ENCODE data around the gene IMMT.
A peak's percentile ranks its signal among the peaks of the same experiment; 100 is the strongest.
"Not testable (repeated sequence)": the region's sequence is repeated elsewhere in the genome, so short reads cannot be mapped to it uniquely, and the experiment has no call there.

The IMMT gene

DNA sequence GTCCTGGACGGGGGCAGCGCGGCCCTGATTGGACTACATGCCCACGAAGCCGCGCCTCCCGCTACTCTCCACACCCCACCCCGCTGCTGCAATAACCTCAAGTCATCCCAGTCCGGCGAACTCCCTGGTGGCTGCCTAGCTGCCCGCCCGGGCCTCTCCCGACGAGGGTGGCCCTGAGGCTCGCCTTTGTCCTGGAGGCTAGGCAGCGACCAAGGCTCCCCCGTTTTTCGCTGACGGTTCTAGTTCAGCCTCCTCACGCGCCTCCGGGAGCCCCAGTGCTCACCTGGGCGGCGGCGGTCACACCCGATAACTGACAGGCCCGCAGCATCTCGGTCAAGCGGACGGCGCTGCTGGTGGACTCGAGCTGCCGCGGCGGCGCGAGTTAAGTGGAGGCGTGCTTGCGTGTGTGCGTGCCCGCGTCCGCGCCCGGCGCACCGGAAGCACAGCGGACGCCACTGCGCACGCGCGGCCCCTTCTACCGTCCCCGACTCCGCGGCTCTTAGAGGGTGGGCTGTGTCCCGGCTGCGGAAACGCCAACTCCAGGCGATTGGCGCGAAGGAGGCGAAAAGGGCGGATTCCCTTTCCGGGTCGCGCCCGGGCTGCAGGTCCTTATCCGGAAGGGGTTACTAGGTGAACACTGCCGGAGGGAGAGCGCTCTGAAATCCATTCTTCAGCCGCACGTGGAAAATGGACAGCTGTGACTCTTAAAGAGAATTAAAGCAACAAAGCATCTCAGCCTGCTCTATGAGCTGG is at the start of gene IMMT:
Gene IMMT (minus strand): TSS at position 408 of the 753 bp plus-strand sequence. CDS start 80 bp downstream, at position 328.
- peak; percentile 86 for DNase-seq

DNA sequence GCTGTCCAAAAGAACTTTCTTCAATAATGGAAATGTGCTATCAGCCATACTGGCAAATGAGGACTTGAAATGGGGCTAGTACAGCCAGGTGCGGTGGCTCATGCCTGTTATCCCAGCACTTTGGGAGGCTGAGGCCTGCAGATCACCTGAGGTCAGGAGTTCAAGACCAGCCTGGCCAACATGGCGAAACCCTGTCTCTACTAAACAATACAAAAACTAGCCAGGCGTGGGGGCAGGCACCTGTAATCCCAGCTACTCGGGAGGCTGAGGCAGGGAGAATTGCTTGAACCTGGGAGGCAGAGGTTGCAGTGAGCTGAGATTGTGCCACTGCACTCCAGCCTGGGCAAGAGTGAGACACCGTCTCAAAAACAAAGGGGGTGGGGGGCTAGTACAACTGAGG is 49.5 kb upstream of the IMMT start:
- not testable (repeated sequence) for DNase-seq

DNA sequence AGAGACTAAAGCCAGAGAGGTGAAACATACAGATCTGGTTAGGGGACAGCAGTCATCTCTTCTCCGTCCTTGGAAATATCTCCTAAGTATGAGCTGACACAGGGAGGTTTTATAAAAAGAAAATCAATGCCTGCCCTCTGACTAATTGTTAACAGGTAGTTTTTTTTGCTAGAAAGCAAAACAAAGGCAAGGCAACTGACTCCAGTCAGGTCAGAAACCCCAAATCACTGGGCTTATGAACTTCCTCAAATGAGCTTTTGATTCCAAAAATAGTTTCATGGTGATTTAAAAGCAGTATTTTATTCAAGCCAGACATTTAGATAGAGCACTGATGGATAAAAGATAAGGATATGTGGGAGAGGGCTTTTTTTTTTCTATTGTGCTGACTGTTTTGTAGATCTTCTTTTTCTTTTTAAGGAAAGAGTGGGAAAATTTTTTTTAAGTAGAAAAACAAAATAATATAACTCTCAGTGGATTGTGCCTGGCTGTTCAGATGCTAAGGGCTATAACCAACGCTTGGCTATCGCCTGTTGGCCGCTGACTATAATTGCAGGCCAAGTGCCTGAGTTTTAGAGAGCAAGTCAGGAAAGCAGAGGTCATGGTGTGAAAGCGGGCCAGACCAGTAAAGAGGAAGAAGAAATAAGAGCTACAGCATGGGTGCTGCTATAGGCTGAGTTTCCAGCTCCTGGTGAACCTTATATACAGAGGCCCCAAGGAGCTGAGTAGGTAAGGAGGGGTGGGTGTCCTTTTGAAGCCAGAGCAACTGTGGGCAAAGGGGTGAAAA is 48.9 kb upstream of the IMMT start:
- DNase-seq = no peak

DNA sequence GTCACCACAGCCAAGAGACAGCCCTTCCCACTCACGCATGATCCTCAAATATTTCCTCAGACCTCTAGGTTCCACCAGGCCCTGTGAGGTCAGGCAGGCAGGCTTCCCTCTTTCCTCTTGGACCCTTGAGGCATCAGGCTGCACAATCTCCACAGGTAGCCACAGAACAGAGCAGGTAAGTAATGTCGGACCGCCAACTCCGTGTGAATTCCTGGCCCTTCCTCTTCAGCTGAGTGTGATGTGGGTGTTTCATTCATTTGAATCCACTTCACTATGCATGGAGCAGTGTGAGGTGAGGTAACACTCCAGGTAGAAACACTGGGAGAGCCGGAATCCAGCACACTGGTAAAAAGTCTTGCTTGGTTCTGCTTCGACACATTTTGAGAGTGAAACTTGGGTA is 48.0 kb upstream of the IMMT start:
- no peak for DNase-seq

DNA sequence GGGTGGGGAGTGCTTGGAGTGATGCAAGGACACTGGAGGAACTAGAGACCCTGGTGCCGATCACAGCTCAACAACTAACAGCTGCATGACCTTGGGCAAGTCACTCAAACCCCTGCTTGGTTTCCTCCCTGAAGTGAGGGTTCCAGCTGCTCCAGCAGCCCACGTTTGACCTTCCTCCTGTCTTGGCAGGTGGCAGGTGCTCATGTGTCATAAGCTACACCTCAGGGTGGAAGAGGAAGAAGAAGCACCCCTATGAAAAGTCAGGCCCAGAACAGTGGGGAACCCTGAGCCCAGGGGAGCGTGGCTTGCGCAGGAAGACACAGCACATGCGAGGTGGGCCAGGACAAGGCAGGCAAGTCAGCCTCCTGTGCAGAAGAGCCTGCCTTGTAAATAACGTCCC is 46.3 kb upstream of the IMMT start:
- no peak for DNase-seq

DNA sequence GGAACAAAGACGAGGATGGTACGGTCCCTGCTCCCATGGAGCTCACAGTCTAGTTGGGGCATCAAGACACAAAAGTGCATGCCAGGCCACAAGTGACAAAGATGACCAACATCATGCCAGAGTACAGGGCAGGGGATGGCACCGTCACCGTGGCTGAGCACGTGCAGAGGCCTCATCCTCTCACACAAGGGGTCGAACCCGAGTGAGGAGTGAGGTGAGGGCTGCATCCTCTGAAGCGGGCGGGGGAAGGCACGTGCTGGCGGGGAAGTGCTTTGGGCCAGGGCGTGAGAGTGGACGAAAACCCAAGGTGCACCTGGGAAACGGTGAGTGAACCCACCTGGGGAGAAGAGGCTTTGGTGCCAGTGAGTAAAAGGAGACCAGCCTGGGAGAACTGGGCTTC is 45.0 kb upstream of the IMMT start:
- DNase-seq = no peak

DNA sequence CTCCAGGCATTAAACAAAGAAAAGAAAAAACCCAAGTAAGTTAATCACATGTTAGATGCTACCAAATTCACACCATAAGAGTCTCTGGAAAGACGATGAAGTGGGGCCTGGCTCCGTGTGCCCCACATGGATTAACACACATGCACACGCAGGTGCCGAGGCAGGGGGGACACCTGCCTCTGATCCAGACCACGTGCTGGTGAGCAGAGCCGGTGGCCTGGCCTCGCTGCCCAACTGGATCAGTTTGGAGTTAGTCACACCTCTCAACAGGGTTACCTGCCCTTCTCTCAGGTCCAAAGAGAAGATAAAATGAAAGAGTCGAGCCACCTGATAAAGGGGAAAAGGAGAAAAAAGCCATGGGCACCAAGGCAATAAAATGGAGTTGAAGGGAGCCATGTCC is 44.5 kb upstream of the IMMT start:
- DNase-seq = no peak

DNA sequence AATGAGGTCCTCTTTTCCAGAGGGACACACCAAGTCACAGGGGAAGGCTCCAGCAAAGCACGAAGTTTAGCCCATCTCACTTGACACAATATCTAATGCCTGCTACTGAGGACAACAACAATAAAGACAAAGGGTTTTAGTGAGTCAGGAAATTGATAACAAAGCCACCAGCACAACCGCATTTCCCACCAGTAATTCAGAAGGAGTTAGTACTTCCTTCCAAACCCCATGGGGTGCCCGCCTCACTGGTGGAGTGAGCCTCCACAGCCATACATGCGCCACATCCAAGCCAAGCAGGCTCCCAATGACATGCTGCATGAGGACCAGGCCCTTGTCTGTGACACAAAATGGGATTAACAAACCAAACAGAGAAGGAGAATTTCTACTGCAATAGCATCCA is 44.1 kb upstream of the IMMT start:
- DNase-seq = no peak

DNA sequence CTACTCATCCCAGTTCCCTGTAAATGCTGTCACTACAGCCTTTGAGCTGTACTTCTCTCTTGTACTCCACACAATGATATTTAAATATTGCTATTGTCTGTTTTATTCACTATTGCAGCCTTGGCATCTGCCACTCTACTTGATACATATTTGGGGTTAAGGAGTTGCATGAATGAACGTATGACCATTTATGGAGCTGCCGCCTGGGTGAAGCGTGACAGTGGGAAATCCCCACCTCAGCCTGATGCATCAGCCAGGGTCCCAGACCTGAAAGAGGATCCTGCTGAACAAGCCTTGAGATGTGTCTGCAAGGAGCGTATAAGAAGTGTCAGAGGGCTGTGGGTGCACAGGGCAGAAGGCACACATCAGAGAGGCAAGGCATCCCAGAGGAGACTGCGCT is 43.1 kb upstream of the IMMT start:
- DNase-seq = no peak

DNA sequence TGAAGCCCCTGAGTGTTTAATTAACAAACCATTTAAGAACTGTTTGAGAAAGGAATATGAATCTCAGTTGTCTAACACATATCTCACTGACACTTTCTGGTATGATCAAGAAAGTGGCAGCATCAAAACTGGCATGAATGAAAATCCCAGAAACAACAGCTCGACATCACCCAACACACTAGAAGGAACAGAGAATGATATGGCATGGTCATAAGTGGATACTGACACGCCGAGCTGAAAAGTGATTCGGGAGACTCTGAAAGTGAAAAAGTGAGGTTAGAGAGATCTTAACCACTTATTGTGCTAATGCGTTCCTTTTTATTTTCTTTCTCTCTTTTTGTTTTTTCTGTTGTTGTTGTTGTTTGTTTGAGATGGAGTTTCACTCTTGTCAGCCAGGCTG is 41.9 kb upstream of the IMMT start:
- DNase-seq = no peak

DNA sequence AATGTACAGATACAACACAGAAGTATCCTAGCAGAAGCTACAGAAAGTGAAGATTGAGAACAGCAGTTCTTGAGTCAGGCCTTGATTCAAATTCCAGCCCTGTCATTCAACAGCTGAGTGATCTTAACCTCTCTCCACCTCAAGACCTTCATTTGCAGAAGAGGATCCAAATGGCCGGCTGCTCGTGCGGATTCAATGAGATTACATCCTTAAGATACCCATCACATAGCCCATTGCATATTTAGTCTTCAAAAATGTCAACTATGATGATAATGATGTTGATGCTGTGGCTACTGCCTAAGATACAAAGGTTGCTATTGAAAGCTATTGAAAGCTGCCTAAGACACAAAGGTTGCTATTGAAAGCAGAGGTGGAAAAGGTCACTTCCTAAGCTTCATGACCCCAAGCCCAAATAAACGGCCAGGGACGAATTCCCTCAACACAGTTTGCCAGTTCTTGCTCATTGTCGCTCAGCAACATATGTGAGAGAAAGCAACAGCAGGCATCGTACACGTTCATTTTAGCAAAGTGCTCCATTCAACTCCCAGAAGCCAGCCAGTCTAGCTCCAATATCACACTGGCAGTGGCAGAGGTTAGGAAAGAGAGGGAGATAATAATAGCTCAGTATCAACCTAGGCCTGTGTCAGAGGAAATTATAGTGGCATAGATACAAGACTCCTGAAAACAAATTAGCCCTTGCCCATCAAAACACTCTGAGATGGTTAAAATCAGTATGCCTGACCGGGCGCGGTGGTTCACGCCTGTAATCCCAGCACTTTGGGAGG is 40.1 kb upstream of the IMMT start:
- no peak for DNase-seq

DNA sequence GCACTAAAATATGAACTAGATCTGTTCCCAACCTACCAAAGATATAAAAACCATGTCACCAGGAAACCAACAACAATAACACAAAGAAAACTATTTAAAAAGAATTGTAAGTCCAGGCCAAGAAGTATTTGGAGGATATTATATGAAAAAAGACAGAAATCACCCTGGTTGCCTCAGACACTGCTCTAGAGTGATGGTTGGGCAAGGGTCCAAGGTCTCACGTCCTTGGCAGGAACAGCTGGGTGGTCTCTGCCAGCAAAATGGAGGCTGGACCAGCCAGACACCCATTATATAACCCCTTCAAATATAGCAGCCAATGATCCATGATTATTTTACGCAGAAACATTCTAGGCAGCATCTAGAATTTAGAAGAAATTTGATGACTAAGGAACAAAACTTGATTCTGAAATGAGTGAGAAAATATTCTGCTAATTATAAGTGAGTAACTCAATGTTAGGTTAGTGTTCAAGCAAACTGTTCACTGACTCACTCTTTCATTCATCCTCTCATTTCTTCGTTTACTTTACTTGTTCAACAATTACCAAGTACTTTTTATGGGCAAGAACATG is 39.4 kb upstream of the IMMT start:
- no peak for DNase-seq

DNA sequence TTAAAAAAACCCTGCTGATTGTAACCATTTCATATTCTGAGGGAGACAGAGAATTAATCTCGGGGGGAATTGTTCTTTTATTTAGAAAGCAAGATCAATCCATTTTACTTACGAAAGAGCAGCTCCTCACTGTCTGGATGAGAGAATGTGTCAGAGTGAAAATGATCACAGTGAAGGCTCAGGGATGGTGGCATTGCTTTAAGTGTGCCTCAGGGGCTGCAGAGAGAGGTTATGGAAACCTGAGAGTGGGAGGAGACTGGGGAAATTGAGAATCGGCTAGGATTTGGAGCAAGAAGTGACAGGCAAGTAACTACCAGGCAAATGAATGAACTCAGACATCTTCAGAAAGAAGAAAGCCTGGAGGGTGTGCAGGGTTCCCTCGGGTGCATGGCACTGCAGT is 38.2 kb upstream of the IMMT start:
- no peak for DNase-seq

DNA sequence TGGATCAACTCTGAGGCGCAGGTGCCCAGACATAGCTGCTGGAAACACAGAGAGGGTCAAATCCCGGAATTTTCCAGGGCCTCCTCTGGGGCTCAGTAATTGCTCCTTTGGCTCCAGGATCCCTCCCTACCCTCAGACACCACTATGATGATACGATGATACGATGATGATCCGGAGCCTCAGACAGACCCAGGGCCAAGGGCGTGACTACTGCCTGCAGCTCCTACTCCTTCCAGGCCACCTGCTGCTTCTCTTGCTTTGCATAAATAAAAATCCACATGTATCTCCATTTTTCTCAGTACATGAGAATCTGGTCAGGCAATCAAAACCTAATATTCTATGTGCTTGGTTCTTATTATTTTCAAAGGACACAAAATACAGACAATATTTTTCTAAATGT is 37.6 kb upstream of the IMMT start:
- DNase-seq = no peak

DNA sequence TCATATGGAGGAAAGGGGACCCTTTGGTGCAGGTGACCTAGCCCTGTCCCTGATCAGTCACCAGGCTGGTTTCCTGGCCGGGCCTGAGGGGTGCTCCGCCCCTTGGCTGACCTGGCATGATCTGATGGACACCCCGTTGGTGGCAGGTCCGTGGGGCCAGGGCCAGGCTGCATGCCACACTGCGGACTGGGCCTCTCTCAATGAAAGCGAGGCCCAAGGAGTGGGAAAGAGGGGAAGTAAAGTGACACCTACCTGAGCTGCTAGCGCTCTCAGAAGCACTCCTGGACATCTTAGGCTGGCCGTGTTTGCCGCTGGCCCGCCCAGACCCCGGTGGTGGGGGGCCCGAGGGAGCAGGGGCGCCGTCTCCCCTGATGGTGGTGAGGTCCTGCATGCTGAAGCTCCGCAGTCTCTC is 37.1 kb upstream of the IMMT start:
- DNase-seq = no peak

DNA sequence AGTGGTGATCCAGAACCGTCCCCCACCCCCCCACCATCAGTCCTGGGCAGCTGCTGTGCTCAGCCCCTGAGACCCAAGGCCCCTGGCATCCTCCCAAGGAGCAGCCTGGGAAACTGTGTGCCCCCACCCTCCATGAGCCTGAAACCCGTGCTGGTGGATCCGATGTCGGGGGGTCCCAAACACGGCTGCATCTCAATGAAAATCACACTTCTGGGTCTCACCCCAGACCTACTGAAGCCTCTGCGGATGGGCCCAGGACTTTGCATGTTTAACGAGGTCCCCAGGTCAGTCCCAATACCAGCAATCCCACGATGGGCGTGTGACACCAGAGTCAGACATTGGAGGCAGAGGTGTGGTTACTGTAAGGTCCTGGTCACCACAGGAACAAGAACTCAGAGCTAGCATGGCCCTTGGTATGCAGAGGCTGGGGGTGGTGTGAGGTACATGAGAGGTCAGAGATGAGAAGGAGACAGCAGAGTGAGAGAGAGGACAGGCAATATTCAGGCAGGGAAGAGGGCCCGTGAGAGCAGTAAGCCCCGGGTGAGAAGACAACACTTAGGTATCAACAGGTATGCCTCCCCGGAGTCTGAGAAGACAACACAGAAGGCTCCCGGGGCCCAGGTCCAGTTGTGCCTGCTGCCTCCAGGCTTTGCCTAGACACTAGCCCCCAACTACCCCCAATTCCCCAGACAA is 36.6 kb upstream of the IMMT start:
- DNase-seq = no peak

DNA sequence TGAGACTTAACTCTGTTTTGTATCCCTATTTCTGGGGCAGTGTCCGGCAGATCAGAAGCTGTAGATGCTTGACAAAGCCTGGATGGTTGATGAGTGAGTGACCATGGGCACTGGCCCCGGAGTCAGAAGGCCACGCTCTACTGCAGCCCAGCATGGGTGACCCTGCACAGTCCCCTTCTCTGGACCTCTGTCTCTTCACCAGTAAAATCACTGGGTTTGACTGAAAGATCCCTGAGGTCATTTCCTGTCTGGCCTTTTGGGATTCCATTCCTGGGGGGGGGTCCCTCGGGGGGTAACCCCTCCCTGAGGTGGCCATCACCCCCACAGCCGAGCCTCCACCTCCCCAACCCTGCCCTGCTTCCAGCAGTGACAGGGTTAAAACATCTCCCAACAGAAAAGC is 35.7 kb upstream of the IMMT start:
- no peak for DNase-seq

DNA sequence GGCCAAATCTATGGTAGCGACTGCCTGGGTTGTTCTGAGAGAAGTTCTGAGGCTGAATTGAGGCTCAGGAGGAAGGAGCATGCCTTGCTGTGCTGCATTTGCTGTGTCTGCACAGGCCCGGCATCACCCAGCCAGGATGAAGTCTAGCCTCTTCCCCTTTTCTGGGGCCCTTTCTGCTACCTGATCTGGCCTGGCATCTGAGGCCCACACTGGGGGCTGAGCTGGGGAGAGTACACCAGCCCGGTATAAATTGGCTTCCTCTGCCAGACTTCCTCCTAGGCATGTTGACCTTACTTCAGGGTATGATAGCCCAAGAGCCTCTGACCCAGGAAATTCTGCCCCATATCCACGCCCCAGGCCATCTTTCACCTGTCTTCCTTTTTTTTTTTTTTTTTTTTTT is 34.0 kb upstream of the IMMT start:
- no peak for DNase-seq

DNA sequence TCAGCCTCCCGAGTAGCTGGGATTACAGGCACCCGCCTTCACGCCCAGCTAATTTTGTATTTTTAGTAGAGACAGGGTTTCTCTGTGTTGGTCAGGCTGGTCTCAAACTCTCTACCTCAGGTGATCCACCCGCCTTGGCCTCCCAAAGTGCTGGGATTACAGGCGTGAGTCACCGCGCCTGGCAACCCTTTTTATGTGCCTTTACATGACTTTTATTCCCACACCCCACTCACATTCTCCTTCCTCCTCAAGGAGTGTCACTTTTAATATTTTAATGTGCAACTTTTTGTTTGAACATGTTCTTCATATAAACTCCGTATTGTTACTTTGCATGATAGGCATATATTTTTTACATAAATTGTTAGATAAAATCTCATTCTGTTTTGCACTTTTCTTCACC is 33.3 kb upstream of the IMMT start:
- not testable (repeated sequence) for DNase-seq

DNA sequence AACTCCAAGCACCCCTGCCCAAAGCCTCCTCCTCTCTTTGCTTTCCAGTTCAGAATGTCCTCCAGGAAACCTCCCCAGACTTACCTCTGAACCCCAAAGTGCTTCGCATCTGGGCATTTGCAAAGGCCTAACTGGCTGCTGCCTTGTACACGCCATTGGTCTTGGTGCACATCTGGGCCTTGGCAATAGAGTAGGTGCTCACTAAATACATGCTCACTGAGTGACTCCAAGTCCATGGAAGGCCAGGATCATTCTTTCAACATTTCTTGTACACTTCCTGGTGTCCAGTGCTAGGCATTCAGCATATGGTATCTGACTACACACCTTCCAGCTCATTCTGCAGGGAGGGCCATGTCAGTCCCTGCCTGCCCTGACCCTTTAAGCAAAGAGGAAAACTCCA is 32.4 kb upstream of the IMMT start:
- no peak for DNase-seq

DNA sequence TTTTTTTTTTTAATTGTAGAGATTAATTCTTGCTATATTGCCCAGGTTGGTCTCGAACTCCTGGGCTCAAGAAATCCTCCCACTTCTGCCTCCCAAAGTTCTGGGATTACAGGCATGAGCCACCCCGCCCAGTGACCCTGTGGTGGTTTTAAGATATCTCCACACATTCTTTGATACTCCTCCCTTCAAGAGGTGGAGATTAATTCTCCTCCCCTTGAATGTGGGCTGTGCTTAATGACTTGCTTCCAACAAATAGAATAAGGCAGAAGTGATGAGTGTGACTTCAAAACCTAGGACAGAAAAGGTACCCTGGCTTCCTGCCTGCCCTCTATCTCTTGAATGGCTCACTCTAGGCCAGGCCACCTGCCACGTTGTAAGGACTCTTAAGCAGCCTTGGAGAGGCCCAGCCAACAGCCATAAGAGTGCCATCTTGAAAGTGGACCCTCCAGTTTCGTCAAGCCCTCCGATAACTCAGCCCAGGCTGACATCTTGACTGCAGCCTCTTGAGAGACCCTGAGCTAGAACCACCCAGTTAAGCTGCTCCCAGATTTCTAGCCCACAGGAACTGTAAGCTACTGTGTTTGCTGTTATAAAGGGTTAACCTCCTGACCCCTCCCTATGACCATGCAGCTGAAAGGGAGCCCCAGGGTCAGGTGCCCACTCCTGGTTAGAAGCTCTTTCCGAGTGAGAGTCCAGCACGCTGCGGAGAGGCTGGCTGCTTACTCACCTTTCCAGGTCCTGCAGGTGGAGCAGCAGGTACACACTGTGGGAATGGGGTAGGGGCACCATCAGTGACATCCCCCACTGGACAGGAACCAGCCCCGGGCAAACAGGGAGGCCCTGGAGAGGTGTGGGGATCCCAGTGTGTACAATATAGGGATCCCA is 31.6 kb upstream of the IMMT start:
- DNase-seq = no peak

DNA sequence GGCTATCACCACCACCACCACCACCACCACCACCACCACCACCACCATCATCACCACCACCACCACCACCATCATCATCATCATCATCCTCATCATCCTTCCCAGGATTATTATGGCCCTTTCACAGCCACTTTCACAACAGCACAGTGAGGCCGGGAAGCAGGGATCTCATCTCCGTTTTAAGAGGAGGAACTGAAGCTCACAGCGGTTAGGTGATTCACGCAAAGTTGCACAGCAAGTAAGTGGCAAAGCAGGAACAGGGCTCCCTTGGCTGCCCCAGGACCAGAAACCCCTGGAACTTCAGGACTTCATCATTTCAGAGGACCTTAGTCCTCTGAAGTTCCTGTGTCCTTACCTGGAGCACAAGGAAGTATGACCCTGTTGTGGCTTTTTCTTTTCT is 30.8 kb upstream of the IMMT start:
- DNase-seq = no peak

Measured in SHP77 treated with DMSO at 0.1 percent for 48 hours (cell line).